HepG2 (cell line): ENCODE measurements around the gene CADM4. TPM values are rescaled to one million over a fixed set of nuclear protein-coding genes. Genes with fewer than 3 reads are reported as not detected.

Source experiments
- AGO2 ChIP-seq: fragments of 200-400 bp; formaldehyde crosslinking; optimal IDR thresholded peaks from 2 replicates; pipeline ENCODE3; 2017; ENCODE audit warnings: mild to moderate bottlenecking, low read depth, low read length, moderate library complexity
- CENPT ChIP-seq: sonication (generic); formaldehyde crosslinking; IDR thresholded peaks from 2 replicates; pipeline ENCODE4 v1.8.0; 2022; ENCODE audit warnings: low read depth, mild to moderate bottlenecking, moderate library complexity, missing genetic modification reagents
- CHD2 ChIP-seq: IDR thresholded peaks from 2 replicates; pipeline ENCODE4 v1.6.1; 2011; ENCODE audit warnings: low read depth, low read length, improper control_type of control experiment
- HNRNPL ChIP-seq: fragments of 200-400 bp; formaldehyde crosslinking; IDR thresholded peaks from 2 replicates; pipeline ENCODE4 v1.6.1; 2017; ENCODE audit warnings: mild to moderate bottlenecking, low read depth, low read length
- NR2F2 ChIP-seq: IDR thresholded peaks from 2 replicates; pipeline ENCODE4 v1.6.1; 2012; ENCODE audit warnings: low read depth, inconsistent platforms, borderline replicate concordance
- PCBP1 ChIP-seq: fragments of 200-400 bp; formaldehyde crosslinking; IDR thresholded peaks from 2 replicates; pipeline ENCODE4 v1.6.1; 2017; ENCODE audit warnings: mild to moderate bottlenecking, low read depth, low read length, borderline replicate concordance
- RXRA ChIP-seq: sonication (generic); formaldehyde crosslinking; IDR thresholded peaks from 2 replicates; pipeline ENCODE4 v1.5.1; 2020; ENCODE audit warnings: missing genetic modification reagents
- SAP130 ChIP-seq: IDR thresholded peaks from 2 replicates; pipeline ENCODE4 v1.6.1; 2016; ENCODE audit warnings: low read depth
- TEAD3 ChIP-seq: optimal IDR thresholded peaks from 2 replicates; pipeline ENCODE3; 2016; ENCODE audit warnings: borderline replicate concordance
- THYN1 ChIP-seq: sonication (generic); formaldehyde crosslinking; IDR thresholded peaks from 2 replicates; pipeline ENCODE4 v1.8.1; 2023; ENCODE audit warnings: low read depth, mild to moderate bottlenecking, moderate library complexity, missing genetic modification reagents, borderline replicate concordance
- XRCC5 ChIP-seq: fragments of 200-400 bp; formaldehyde crosslinking; optimal IDR thresholded peaks from 2 replicates; pipeline ENCODE3; 2017; ENCODE audit warnings: mild to moderate bottlenecking, low read length
- ZNF263 ChIP-seq: sonication (generic); formaldehyde crosslinking; IDR thresholded peaks from 2 replicates; pipeline ENCODE4 v1.4.0; 2020; ENCODE audit warnings: missing genetic modification reagents
- ZNF83 ChIP-seq: sonication (generic); formaldehyde crosslinking; IDR thresholded peaks from 2 replicates; pipeline ENCODE4 v1.4.0; 2020; ENCODE audit warnings: missing genetic modification reagents, mild to moderate bottlenecking, borderline replicate concordance
- polyA plus RNA-seq, 8 experiments: library from polyadenylated mRNA; depleted of rRNA in 3 of 8; stranded (reverse) in 7 of 8; unstranded in 1 of 8; fragments of >200 nt; fragmentation: Illumina TruSeq in 4 of 8; extraction: Trizol in 4 of 8; gene quantifications; 2 replicates each; pipeline versions ENCODE4 v1.2.1 to v1.2.3, GENCODE V29; 2011 to 2016; ENCODE audit warnings: low read depth in 4 of 8, missing spikeins in 1 of 8, mixed read lengths in 1 of 8; ENCODE audit not compliant: insufficient read depth in 1 of 8
- total RNA-seq, 5 experiments: library from RNA; depleted of rRNA; stranded (reverse); fragments of >200 nt; fragmentation: Illumina TruSeq; extraction: Trizol; gene quantifications; 2 replicates each; pipeline ENCODE4 v1.2.3, GENCODE V29; 2016; ENCODE audit warnings: low read depth in 1 of 5
- TF ChIP-seq, protein P1 (sequence below): sonication (generic); formaldehyde crosslinking; IDR thresholded peaks from 2 replicates; pipeline ENCODE4 v1.4.0; 2020; ENCODE audit warnings: missing genetic modification reagents

Gene CADM4
- total and polyA plus RNA-seq, 2 of the 13 experiments (the other 11 are each of a cell fraction or from before 2014, with no cell fraction given) = 8.5 to 16.0 TPM

DNA sequence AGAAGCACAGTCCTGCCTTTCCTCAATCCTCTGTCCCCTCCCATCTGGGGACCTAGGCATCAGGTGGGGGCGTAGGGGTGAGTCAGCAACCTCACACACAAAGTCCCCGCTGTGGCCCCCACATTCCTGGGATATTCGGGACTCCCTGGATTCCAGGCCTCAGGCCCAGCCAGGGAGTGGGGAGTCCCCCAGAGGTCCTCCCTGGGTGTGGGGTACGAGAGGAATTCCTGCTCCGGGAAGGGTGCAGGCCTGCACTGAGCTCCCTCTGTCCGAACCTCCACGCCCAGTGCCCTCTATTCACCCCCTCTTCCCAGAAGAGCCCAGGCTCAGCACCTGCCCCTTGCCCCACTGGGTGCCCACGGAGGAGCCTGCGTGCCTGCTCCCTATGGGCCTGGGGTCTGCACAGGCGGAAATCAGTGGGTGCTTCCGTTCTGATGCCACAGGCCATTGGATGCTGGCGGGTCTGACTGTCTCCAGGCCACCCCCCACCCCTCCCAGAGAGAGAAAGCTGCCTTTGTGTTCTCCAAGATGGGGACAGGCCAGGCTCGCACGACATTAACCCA, 3.4 kb downstream of the CADM4 start (continued):
- TF ChIP-seq, protein P1, sequence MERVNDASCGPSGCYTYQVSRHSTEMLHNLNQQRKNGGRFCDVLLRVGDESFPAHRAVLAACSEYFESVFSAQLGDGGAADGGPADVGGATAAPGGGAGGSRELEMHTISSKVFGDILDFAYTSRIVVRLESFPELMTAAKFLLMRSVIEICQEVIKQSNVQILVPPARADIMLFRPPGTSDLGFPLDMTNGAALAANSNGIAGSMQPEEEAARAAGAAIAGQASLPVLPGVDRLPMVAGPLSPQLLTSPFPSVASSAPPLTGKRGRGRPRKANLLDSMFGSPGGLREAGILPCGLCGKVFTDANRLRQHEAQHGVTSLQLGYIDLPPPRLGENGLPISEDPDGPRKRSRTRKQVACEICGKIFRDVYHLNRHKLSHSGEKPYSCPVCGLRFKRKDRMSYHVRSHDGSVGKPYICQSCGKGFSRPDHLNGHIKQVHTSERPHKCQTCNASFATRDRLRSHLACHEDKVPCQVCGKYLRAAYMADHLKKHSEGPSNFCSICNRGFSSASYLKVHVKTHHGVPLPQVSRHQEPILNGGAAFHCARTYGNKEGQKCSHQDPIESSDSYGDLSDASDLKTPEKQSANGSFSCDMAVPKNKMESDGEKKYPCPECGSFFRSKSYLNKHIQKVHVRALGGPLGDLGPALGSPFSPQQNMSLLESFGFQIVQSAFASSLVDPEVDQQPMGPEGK (CRISPR knock-in tag) = peak; percentile 85
- TF ChIP-seq AGO2 (peak; percentile 65), THYN1 (CRISPR knock-in tag) (no peak), TEAD3 (CRISPR knock-in tag) (peak; percentile 91), RXRA (0 out of 2 replicates have a peak, but pooled peaks have one; percentile 18), CHD2 (no peak), SAP130 (CRISPR knock-in tag) (peak; percentile 33), XRCC5 (peak; percentile 26), ZNF263 (CRISPR knock-in tag) (peak; percentile 46; the same call in 1 of the 2 replicates), PCBP1 (0 out of 2 replicates have a peak, but pooled peaks have one; percentile 15), HNRNPL (peak; percentile 78; the same call in 1 of the 2 replicates), CENPT (no peak), NR2F2 (no peak), ZNF83 (CRISPR knock-in tag) (no peak)
